BJ (cell line): ENCODE data around the gene FN3KRP. TPM values are rescaled to one million over a fixed set of nuclear protein-coding genes. Genes with fewer than 3 reads are reported as not detected.

Experiments
- CTCF ChIA-PET: fragments of 350-600 bp; formaldehyde crosslinking; extraction: SDS; loops from one replicate; lab custom pipeline; 2021; ENCODE audit warnings: antibody characterized with exemption, inconsistent platforms; lab: Yijun Ruan, JAX
- POLR2A ChIA-PET: fragments of 300-600 bp; sonication (Branson Sonifier 250); formaldehyde crosslinking; extraction: SDS; loops from one replicate; lab custom pipeline; 2021; ENCODE audit warnings: antibody characterized with exemption; lab: Charles Lee
- DNase-seq: peaks from one replicate; pipeline ENCODE4 v3.0.0-alpha.2; 2011; ENCODE audit warnings: low read depth
- H3K27me3 ChIP-seq: 2 replicates; pipeline ENCODE4 v1.6.0; 2011; ENCODE audit warnings: low read length; ENCODE audit not compliant: control insufficient read depth, insufficient read depth
- H3K36me3 ChIP-seq: 2 replicates; pipeline ENCODE4 v1.5.1; 2011; ENCODE audit warnings: low read length; ENCODE audit not compliant: control insufficient read depth, insufficient read depth
- H3K4me3 ChIP-seq: 2 replicates; pipeline ENCODE4 v1.5.1; 2011; ENCODE audit warnings: low read depth, mild to moderate bottlenecking, control low read depth, low read length
- polyA plus RNA-seq: library from polyadenylated mRNA; depleted of rRNA; stranded (reverse); fragments of >200 nt; gene quantifications from 2 replicates; pipeline ENCODE4 v1.2.3, GENCODE V29; 2011
- TF ChIP-seq, protein P1 (sequence below): IDR thresholded peaks from 2 replicates; pipeline ENCODE4 v1.5.1; 2011; ENCODE audit warnings: low read depth, mild to moderate bottlenecking, control low read depth, inconsistent platforms, low read length, moderate library complexity; ENCODE audit not compliant: insufficient read depth

FN3KRP gene
- polyA plus RNA-seq, 1 experiment, result 24.9 TPM

DNA sequence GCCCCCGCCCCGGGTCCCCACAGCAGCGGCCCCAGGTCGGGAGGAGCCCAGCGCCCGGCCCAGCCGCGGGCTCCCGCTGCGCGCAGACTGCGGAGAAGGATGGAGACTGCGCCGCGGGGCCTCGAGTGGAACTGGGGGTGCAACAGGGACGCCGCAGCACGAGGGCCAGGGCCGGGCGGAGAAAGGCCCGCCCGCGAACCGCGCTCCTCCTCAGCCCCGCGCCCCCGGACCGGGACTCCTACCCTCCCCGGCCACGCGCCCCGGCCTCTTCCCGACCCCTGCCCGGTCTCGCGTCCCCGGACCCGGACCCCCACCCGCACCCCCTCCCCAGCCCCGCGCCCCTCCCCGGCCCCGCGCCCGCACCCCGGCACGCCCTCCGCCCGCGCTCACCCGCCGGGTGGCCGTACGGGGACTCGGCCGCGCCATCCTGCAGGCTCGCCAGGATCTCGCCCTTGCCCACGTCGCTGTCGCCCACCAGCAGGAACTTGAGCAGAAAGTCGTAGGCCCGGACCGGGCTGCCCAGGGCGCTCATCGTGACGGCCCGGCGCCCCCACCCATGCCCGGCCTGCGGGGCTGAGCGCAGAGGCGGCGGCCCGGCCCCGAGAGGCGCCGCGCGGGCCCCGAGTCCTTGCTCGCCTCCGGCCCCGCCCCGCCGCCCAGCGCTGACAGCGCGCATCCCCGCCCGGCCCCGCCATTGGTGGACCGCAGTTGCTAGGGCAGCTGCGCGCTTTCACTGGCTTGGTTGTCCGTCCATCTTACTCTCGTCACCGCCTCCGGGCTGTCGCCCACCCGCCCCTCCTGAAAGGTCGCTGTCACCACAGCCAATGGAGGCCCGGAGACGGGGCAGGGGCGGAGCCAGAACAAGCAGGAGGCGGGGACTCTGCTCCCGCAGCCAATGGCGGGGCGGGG, 18.2 kb upstream of the FN3KRP start, which contains the start of gene RAB40B:
TSS of gene RAB40B (minus strand) at position 634 of the 909 bp plus-strand sequence. CDS start at position 532, 102 bp downstream.
- H3K27me3 ChIP-seq, result peaks cover 2% of the 10 kb centered on the region; the same call in 1 of the 2 replicates
- TF ChIP-seq, protein P1, sequence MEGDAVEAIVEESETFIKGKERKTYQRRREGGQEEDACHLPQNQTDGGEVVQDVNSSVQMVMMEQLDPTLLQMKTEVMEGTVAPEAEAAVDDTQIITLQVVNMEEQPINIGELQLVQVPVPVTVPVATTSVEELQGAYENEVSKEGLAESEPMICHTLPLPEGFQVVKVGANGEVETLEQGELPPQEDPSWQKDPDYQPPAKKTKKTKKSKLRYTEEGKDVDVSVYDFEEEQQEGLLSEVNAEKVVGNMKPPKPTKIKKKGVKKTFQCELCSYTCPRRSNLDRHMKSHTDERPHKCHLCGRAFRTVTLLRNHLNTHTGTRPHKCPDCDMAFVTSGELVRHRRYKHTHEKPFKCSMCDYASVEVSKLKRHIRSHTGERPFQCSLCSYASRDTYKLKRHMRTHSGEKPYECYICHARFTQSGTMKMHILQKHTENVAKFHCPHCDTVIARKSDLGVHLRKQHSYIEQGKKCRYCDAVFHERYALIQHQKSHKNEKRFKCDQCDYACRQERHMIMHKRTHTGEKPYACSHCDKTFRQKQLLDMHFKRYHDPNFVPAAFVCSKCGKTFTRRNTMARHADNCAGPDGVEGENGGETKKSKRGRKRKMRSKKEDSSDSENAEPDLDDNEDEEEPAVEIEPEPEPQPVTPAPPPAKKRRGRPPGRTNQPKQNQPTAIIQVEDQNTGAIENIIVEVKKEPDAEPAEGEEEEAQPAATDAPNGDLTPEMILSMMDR, result no peak
- POLR2A ChIA-PET, result interaction anchor here (0.5 kb wide), 1 partner anchor 162 kb away, joined by 7 read pairs; no protein-coding TSS in a partner anchor
- H3K4me3 ChIP-seq, result peak within 1 kb of the TSS; percentile 77
- CTCF ChIA-PET, result interaction anchor here (0.6 to 0.7 kb wide), 2 partner anchors 18 to 77 kb away, joined by 3 to 5 read pairs; partner anchors contain the start of gene FN3KRP
- peak; percentile 90 for DNase-seq
- no peaks in the 10 kb centered on the region for H3K36me3 ChIP-seq

- ChIA-PET POLR2A (no interaction called here), CTCF (interaction anchor here (0.6 kb wide), 1 partner anchor 76 kb away, joined by 5 read pairs; no protein-coding TSS in a partner anchor)
- Histone ChIP-seq H3K36me3 (no peaks in the 10 kb centered on the region), H3K4me3 (peak overlapping the region; percentile 77), H3K27me3 (peaks cover 2% of the 10 kb centered on the region)
- DNase-seq, result no peak
- TF ChIP-seq, protein P1, result no peak
These were observed 17.5 kb upstream of the FN3KRP start for GRCh38 chr17:82698974-82699442.

DNA sequence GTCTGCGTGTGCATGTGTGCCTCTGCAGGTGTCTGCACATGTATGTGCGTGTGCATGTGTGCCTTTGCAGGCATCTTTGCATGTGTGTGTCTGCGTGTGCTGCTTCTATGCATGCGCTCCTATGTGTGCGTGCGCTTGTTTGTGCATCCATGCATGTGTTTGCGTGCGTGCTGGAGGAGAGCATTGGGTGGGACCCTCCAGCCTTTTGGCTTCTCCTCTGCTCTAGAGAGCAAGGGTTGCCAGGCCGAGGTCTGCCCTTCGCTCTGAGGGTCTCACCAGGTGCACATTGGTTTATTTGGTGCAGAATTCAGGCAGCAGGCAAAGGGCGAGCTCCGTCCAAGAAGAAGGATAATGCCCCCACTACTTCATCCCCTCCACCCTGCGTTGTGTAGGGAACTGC, 17.0 kb upstream of the FN3KRP start:
- ChIA-PET CTCF (no interaction called here), POLR2A (no interaction called here)
- Histone ChIP-seq H3K36me3 (no peaks in the 10 kb centered on the region), H3K4me3 (no peak overlapping the region), H3K27me3 (peaks cover 2% of the 10 kb centered on the region)
- no peak for DNase-seq
- TF ChIP-seq, protein P1, result no peak

DNA sequence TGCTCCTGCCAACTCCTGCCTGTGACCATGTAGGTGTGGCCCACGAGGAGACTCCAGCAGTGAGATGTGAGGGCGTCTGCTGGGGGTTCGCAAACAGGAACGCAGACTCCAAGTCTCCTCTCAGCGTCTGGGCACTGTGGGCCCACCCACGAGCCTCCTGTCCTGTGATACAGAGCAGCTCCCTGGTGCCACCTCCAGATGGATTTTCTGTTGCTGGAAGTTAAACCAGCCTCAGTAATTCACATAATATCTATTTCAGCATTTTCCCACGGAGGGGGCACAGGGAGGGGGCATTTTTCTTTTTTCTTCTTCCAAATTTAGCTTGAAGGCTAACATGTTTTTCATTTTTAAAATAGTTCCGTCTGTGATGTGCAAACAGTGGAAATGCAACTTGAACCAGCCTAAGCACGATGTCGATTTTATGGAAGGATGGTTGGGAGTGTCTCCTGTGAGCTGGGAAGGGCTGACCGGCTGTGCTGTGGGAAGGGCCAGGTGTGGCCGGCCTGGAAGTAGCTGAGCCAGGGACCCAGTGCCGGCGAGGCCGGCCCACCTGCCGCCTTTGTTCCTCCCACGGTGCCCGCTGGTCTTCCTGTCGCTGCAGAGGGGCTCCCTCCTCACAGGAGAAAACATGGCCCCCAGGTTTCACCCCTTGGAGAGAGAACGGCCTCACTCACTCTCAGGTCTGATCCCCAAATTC, 14.1 kb upstream of the FN3KRP start:
- CTCF ChIA-PET, result no interaction called here
- H3K36me3 ChIP-seq, result no peaks in the 10 kb centered on the region
- no peak overlapping the region for H3K4me3 ChIP-seq
- TF ChIP-seq, protein P1, result no peak
- no peaks in the 10 kb centered on the region; the same call in 1 of the 2 replicates for H3K27me3 ChIP-seq
- DNase-seq, result no peak
- POLR2A ChIA-PET, result no interaction called here
